Thymus (tissue), 11 donors: ENCODE measurements around the gene DLEC1. TPM values are rescaled to one million over a fixed set of nuclear protein-coding genes. Genes with fewer than 3 reads are reported as not detected.

Source experiments
- DNase-seq, 9 donors: peaks; one replicate each; pipeline ENCODE4 v3.0.0-alpha.2; 2013; ENCODE audit warnings: low spot score in 9 of 9, low read depth in 6 of 9, missing footprints in 1 of 9
- H3K27ac ChIP-seq, 2 donors: one replicate each; pipeline ENCODE4 v1.5.1; 2013; ENCODE audit warnings: control low read depth in 1 of 2, low read depth in 1 of 2, low read length in 1 of 2, mild to moderate bottlenecking in 1 of 2, moderate library complexity in 1 of 2
- H3K27me3 ChIP-seq, 2 donors: one replicate each; pipeline ENCODE4 v1.5.1; 2013; ENCODE audit warnings: low read length in 1 of 2; ENCODE audit not compliant: control insufficient read depth in 2 of 2, insufficient read depth in 1 of 2
- H3K36me3 ChIP-seq, 2 donors: one replicate each; pipeline ENCODE4 v1.5.1; 2013; ENCODE audit warnings: low read length in 1 of 2, mild to moderate bottlenecking in 1 of 2, moderate library complexity in 1 of 2; ENCODE audit not compliant: control insufficient read depth in 2 of 2, insufficient read depth in 2 of 2
- H3K4me1 ChIP-seq, 2 donors: one replicate each; pipeline ENCODE4 v1.5.1; 2013; ENCODE audit warnings: low read length in 2 of 2; ENCODE audit not compliant: control insufficient read depth in 2 of 2, insufficient read depth in 2 of 2
- H3K4me3 ChIP-seq, 2 donors: one replicate each; pipeline ENCODE4 v1.5.1; 2013; ENCODE audit warnings: low read length in 2 of 2, control low read depth in 1 of 2, mild to moderate bottlenecking in 1 of 2
- H3K9me3 ChIP-seq, 2 donors: one replicate each; pipeline ENCODE4 v1.5.1; 2013; ENCODE audit warnings: low read length in 1 of 2, mild to moderate bottlenecking in 1 of 2; ENCODE audit not compliant: control insufficient read depth in 2 of 2, insufficient read depth in 1 of 2
- WGBS: extraction: QIAGEN DNeasy Blood & Tissue Kit; methylation state at CpG from one replicate; pipeline ENCODE4 v1.1.7; 2013; 5-methylcytosine and 5-hydroxymethylcytosine counted together
- polyA plus RNA-seq: library from polyadenylated mRNA; stranded (reverse); fragments of 200-250 nt; gene quantifications from one replicate; pipeline ENCODE4 v1.2.3, GENCODE V29; 2013
- total RNA-seq: library from RNA; stranded (reverse); fragments of 120-200 nt; gene quantifications from one replicate; pipeline ENCODE4 v1.2.4, GENCODE V29; 2013
- donor health status: healthy.

The DLEC1 gene
- total and polyA plus RNA-seq, 2 donors = 0.09 to 0.52 TPM

DNA sequence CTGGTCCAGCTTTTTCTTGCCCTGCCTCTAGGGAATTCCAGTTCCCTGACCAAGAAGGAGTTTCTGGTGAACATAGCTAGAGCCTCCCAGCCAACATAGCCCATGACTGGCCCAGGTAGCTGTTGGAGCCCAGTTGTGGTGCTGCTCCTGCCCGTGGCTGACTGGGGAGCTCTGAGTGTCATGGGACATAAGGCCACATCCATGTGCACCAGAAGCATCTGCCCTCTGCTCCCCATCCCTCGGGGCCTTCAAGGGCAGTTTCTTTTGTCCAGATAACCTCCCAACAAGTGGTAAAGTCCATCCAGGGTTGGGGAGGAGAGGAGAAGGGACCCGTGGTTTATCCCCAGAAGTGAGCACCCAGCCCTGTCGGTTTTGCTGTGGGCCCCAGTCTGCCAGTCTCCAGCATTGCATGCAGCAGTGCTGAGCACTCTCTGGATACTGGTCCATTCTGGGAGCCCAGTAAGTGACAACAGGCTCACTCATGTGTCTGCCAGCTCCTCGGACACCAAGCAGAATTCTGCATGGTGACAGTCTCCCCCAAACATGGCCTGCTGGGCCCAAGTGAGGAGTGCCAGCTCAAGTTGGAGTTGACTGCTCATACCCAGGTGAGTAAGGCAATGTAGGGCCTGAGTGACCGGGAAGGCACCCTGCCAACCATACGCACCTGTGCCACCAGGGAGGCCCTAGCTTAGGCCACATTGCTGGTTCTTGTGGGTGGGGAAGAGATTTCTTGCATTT lies 69.1 kb downstream of the DLEC1 start:
- H3K9me3 ChIP-seq = no peaks in the 10 kb centered on the region
- no peaks in the 10 kb centered on the region for H3K27me3 ChIP-seq
- H3K27ac ChIP-seq = no peak overlapping the region
- no peaks in the 10 kb centered on the region for H3K36me3 ChIP-seq
- 93% methylated on average over 7 of the region's 7 CpGs for WGBS
- H3K4me1 ChIP-seq = no peaks in the 10 kb centered on the region
- DNase-seq = no peak
- H3K4me3 ChIP-seq = no peak overlapping the region

DNA sequence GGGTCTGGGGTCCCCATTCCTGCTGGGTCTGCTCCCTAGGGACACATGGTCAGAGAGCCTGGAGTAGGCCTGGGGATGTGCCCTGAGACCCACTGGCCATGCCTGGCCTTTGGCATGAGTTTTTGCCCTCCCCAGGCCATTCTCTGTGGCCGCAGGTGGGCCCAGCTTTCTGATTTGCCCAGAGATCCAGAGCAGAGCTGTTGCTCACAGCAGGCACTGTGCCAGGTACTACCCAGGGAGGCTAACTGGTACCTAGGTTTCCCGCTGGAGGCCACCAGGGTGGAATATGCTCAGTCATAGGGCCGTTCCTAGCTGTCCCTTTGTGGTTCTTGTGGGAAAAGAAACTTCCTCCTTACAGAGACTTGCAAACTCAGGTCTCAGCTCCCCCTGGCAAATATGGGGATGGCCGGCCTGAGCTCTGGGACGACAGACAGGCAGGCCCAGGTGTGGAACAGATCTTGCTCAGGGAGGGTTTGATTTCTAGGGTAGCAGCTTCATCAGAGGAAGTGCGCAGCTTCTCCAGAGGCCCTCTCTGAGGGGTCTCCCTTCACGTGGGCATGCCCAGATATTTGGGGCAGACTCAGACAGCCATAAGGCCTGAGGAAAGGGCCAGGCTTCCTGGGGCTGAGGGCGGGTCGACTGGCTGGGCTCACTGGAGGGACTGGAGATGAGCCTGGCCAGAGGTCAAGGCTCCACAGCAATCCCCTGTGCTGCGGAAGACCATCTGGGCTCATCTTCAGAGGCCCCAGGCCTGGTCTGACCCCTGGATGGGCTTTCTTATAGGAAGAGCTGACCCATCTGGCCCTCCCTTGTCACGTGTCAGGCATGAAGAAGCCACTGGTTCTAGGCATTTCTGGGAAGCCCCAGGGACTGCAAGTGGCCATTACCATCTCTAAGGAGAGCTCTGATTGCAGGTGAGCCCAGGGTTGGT lies 69.9 kb downstream of the DLEC1 start:
- H3K27me3 ChIP-seq = no peaks in the 10 kb centered on the region
- 55% methylated on average over 11 of the region's 11 CpGs for WGBS
- no peak overlapping the region for H3K4me3 ChIP-seq
- no peaks in the 10 kb centered on the region for H3K9me3 ChIP-seq
- no peaks in the 10 kb centered on the region for H3K36me3 ChIP-seq
- no peaks in the 10 kb centered on the region for H3K4me1 ChIP-seq
- no peak for DNase-seq
- H3K27ac ChIP-seq = no peak overlapping the region

DNA sequence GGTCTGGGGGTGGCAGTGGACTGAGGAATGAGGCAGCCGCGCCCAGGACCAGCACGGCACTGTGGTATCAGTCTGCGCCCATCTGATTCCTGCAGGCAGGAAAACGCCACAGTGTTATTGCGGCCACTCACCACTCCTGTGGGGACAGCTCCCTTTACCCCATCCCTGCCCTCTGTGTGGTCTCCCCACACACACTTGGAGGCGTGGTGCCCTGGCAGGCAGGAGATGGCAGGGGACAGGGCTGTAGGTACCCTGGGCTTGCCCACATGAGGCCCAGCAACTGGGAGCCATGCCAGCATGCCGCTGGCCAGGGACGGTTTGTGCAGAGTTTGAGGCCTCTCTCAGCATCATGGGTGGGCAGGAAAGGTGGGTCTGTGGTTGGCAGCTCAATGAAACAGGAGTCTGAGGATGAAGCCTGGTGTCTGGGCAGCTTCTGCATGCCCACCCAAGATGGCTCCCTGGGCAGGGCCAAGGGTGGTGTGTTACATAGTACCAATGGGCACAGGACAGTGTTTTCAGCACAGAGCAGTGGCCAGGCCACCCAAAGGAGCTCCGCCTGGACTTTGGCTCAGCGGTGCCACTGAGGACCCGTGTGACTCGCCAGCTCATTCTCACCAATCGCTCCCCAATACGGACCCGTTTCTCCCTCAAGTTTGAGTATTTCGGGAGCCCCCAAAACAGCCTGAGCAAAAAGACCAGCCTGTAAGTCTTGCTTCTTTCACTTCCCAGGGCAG lies 70.7 kb downstream of the DLEC1 start:
- 95% methylated on average over 17 of the region's 17 CpGs for WGBS
- Histone ChIP-seq H3K4me1 (no peaks in the 10 kb centered on the region), H3K27ac (no peak overlapping the region), H3K27me3 (no peaks in the 10 kb centered on the region), H3K36me3 (no peaks in the 10 kb centered on the region), H3K4me3 (no peak overlapping the region), H3K9me3 (peaks cover 0 to 1% of the 10 kb centered on the region in 2 donors)
- DNase-seq = no peak

DNA sequence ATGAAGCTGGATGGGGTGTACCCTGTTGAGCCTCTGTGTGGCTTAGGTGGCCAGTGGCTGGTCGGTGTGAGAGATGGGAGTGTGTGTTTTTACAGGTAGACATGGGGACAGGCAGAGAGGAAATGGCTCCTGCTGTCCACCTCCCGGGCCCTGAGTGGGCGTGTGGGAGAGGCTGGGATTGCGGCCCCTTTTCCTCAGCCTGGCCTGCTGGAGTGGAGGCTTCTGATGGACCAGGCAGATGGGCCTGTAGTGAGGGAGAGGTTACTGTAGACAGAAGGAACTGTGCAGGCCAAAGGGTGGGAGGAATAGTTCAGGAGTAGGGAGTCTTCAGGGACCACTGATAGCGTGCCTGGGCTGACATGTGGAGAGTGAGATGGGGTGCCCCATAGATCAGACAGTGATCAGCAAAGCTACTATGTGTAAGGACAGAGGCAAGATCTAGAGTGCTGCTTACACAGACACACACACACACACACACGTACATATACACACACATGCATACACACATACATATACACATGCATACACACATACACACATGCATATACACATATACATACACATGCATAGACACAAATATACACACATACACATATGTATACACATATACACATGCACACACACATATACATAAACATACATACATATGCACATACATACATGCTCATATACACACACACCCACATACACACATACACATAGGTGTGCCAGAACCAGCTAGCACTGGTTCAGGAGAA lies 71.5 kb downstream of the DLEC1 start:
- H3K27ac ChIP-seq = no peak overlapping the region
- H3K36me3 ChIP-seq = no peaks in the 10 kb centered on the region
- DNase-seq = no peak
- H3K4me1 ChIP-seq = no peaks in the 10 kb centered on the region
- H3K9me3 ChIP-seq = peaks cover 0 to 1% of the 10 kb centered on the region in 2 donors
- WGBS = 96% methylated on average over 6 of the region's 6 CpGs
- no peak overlapping the region for H3K4me3 ChIP-seq
- no peaks in the 10 kb centered on the region for H3K27me3 ChIP-seq

DNA sequence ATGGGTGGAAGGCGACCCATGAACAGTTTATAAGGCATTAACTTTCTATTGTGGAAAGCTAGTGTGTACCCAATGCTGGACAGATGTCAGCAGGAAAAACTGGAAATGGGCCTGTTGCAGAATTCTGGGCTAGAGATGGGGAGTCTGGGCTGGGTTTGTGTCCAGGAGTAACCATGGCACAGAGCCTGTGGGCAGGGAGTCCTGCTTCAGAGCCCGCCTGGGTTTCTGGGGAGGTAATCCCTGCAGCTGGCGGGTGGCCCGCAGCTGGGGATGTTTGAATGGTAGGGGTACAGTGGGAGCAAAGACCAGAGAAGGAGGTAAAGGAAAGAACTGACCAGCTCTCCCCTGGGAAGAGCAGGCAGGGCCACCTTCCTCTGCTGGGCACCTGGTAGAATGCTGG lies 72.2 kb downstream of the DLEC1 start:
- no peaks in the 10 kb centered on the region for H3K36me3 ChIP-seq
- no peak overlapping the region for H3K4me3 ChIP-seq
- 97% methylated on average over 4 of the region's 4 CpGs for WGBS
- peaks cover 0 to 1% of the 10 kb centered on the region in 2 donors for H3K9me3 ChIP-seq
- H3K27ac ChIP-seq = no peak overlapping the region
- H3K27me3 ChIP-seq = no peaks in the 10 kb centered on the region
- H3K4me1 ChIP-seq = no peaks in the 10 kb centered on the region
- DNase-seq = no peak

DNA sequence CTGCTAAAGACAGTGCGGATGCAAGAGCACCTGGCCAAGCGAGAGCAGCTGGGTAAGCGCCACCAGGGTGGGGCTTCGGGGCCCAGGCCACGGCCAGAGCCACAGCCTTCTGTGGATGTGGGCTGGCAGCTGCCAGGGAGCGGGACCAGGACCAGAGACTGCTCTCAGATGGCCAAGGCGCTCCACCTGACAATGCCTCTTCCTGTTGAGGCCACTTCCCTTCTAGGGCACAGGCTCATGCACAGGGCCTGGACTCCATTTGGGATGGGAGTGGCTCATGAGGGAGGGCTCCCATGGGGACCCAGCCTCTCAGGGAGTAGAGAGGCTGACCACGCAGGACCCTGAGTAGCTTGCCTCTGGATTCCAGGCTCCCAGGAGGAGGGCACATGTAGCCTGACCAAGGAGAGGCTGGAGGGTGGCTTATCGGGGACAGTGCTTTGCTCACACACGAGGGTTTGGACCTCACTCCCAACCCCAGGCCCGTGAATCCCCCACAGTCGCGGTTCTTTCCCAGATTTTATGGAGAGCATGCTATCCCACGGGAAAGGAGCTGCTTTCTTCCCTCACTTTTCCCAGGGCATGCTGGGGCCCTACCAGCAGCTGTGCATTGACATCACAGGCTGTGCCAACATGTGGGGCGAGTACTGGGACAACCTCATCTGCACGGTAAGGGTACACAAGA lies 72.8 kb downstream of the DLEC1 start:
- Histone ChIP-seq H3K9me3 (peaks cover 0 to 1% of the 10 kb centered on the region in 2 donors), H3K27ac (no peak overlapping the region), H3K27me3 (no peaks in the 10 kb centered on the region), H3K4me1 (no peaks in the 10 kb centered on the region), H3K36me3 (no peaks in the 10 kb centered on the region), H3K4me3 (no peak overlapping the region)
- WGBS = 90% methylated on average over 16 of the region's 16 CpGs
- no peak for DNase-seq

DNA sequence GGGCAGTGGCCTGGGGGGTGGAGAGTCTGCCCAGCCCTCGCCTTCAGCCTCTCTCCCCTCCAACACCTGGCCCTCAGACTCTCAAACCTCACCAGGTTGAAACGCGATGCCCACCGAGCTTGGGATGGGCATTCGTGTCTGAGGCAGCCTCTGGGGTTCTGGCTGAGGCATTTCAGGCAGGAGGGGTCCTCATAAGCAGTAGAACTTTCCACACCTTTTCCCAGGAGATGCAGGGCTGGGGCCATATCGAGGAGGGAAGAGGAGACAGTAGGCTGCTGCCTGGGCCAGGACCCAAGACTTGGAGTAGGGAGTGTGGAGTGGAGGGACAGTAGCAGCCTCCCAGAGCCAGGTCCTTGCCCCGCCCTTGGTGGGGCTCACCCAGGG lies 73.4 kb downstream of the DLEC1 start:
- H3K27ac ChIP-seq = no peak overlapping the region
- H3K4me1 ChIP-seq = no peaks in the 10 kb centered on the region
- no peaks in the 10 kb centered on the region for H3K27me3 ChIP-seq
- 95% methylated on average over 7 of the region's 7 CpGs for WGBS
- H3K9me3 ChIP-seq = peaks cover 0 to 1% of the 10 kb centered on the region in 2 donors
- H3K36me3 ChIP-seq = no peaks in the 10 kb centered on the region
- no peak for DNase-seq
- no peak overlapping the region for H3K4me3 ChIP-seq
